ENCODE results near the gene CABCOCO1.
A peak's percentile ranks its signal among the peaks of the same experiment; 100 is the strongest.
"Not testable (repeated sequence)": the region's sequence is repeated elsewhere in the genome, so short reads cannot be mapped to it uniquely, and the experiment has no call there.

Gene CABCOCO1

DNA sequence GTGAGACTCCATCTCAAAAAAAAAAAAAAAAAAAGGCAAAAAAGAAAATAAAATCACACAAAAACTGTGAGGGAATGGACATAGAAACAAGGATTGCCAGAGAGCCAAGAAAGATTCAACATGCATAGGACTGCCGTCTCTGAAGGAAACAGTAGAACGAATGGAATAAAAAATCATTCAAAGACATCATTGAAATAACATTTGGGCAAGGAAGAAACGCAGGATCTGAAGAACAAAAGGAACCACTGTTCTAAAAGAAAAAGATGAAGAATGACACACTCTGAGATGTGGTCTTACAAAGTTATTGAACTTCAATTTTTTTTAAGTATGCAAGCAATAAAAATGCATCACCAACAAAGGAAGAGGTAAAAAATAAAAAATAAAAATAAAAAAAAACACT lies 57.2 kb downstream of the CABCOCO1 start:
- DNase-seq (ENCODE audit: low spot score) = no peak
- TF ChIP-seq, protein P1, sequence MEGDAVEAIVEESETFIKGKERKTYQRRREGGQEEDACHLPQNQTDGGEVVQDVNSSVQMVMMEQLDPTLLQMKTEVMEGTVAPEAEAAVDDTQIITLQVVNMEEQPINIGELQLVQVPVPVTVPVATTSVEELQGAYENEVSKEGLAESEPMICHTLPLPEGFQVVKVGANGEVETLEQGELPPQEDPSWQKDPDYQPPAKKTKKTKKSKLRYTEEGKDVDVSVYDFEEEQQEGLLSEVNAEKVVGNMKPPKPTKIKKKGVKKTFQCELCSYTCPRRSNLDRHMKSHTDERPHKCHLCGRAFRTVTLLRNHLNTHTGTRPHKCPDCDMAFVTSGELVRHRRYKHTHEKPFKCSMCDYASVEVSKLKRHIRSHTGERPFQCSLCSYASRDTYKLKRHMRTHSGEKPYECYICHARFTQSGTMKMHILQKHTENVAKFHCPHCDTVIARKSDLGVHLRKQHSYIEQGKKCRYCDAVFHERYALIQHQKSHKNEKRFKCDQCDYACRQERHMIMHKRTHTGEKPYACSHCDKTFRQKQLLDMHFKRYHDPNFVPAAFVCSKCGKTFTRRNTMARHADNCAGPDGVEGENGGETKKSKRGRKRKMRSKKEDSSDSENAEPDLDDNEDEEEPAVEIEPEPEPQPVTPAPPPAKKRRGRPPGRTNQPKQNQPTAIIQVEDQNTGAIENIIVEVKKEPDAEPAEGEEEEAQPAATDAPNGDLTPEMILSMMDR (IDR thresholded peaks at IDR 0.05; ENCODE audit: extremely low read depth, missing control alignments) = no peak

DNA sequence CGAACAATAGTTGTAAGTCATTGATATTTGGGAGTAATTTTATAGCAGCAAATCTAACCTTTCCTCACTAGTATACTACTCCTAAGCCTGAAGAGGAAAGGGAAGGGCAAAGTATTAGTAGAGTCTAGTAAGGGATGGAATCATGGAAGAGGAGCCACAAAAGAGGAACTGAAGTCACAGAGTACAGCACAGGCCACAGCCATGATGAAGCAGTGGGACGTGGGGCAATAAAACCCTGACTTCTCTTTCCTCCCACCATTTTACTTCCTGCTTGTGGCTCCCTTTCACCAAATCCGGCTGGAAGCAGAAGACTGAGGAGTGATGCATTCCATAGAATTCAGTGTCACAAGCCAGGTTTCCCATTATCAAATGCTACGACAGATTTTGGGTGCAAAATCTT lies 58.7 kb downstream of the CABCOCO1 start:
- no peak for DNase-seq (ENCODE audit: low spot score)
- TF ChIP-seq, protein P1 (IDR thresholded peaks at IDR 0.05; ENCODE audit: extremely low read depth, missing control alignments) = no peak

DNA sequence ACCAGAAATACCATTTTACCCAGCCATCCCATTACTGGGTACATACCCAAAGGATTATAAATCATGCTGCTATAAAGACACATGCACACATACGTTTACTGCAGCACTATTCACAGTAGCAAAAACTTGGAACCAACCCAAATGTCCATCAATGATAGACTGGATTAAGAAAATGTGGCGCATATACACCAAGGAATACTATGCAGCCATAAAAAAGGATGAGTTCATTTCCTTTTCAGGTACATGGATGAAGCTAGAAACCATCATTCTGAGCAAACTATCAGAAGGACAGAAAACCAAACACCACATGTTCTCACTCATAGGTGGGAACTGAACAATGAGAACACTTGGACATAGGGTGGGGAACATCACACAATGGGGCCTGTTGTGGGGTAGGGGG lies 62.5 kb downstream of the CABCOCO1 start:
- not testable (repeated sequence) for DNase-seq (ENCODE audit: low spot score)

DNA sequence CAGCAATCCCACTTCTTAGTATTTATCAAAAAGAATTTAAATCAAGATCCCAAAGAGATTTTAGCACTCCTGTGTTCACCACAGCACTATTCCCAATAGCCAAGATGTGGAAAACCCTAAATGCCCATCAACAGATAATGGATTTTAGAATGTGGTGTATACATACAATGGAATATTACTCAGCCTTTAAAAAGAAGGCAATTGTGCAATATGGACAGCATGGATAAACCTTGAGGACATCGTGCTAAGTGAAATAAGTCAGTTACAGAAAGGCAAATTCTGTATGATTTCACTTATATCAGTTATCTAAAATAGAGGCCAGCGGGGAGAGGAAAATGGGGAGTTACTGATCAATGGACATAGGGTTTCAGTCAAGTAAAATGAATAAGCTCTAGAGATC lies 66.9 kb downstream of the CABCOCO1 start:
- TF ChIP-seq, protein P1 (IDR thresholded peaks at IDR 0.05; ENCODE audit: extremely low read depth, missing control alignments) = no peak
- DNase-seq (ENCODE audit: low spot score) = no peak

DNA sequence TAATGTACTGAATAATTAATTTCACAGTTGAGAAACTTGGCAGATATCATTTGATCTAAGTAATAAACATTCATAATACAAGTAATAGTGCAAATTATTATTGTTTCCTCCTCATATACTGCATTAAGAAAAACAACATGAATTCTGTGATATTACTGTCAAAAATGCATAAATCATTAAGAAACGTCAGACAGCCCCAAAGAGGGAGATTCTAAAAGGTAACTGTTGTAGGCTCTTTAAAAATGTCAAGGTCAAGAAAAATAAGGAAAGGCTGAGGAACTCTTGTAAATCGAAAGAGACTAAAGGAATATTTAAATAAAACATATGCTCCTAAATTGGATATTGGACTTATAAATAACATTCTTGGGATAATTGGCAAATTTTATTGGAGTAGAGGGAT lies 67.9 kb downstream of the CABCOCO1 start:
- DNase-seq (ENCODE audit: low spot score) = no peak
- TF ChIP-seq, protein P1 (IDR thresholded peaks at IDR 0.05; ENCODE audit: extremely low read depth, missing control alignments) = no peak

DNA sequence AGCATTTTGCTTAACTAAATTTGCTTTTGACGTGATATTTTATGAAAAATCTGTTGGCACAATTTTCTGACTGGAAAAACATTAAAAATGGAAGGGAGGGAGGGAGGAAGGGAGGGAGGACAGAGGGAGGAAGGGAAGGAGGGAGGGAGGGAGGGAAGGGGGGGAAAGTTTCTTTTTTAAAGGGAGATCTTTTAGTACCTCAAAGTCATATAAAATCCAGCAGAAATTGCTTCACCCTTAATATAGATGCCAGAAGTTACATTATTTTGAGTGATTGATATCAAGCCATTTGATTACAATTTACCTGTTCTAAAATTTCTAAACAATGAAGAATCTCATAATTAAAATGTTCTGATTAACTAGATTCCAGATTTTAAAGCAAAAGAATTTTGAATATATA lies 68.9 kb downstream of the CABCOCO1 start:
- DNase-seq (ENCODE audit: low spot score) = no peak
- TF ChIP-seq, protein P1 (IDR thresholded peaks at IDR 0.05; ENCODE audit: extremely low read depth, missing control alignments) = no peak

DNA sequence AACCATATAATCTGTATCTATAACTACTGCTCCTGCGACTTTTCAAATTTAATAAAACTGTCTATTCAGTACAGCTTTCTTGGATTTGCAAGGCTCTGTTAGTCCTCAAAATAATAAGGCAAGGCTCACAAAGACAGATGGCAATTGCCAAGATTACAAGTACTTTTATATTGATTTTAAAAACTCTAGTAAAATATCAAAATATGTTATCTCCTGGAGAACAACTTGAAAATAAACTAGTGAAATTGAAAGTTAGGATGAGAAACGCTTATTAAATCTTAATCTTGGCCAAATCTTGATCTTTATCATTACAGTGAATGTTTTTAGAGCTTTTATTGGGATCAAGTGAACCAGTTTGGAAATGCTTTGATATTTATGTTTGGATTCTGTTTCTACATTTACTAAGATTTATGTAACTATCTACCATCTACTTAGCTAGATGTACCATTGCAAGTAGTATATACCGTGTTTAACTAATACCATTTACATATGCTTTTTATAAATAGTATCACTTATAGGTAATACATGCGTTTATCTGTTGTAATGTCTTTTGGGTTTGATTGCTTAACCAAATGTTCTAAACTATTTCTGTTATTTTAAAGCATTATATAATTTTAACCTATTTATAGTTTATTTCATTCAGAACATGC lies 70.0 kb downstream of the CABCOCO1 start:
- TF ChIP-seq, protein P1 (IDR thresholded peaks at IDR 0.05; ENCODE audit: extremely low read depth, missing control alignments) = no peak
- DNase-seq (ENCODE audit: low spot score) = no peak

DNA sequence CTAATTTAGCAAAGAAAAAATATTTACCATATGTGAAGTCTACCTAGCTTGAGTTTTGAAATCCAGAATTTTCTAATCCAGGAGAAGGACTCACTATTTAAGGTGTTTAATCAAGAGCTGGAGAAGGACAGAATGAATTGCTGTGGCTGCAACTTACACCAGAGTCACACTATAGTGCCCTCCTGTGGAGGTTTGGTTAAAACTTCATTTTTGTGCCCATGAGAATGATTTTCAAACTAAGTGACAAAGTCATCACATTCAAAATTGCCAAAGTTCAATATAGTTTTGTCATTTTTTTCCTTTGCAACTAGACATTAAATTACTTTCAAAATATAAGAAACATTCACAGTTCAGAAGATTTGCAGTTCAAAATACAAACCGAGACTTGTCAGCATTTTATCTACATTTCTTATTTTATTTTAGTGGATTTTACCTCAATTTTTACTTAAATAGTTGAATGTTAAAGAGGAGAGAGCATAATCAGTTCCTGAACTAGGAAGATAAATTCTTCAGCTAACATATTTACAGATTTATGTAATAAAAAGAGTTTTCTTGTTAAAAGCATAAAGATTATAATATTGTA lies 70.7 kb downstream of the CABCOCO1 start:
- DNase-seq (ENCODE audit: low spot score) = peak; percentile 9
- TF ChIP-seq, protein P1 (IDR thresholded peaks at IDR 0.05; ENCODE audit: extremely low read depth, missing control alignments) = peak; percentile 32

Measured in GM20000 (cell line).